Sigmoid colon (tissue), 7 donors: ENCODE measurements around the gene PDCD2. TPM values are rescaled to one million over a fixed set of nuclear protein-coding genes. Genes with fewer than 3 reads are reported as not detected.

Experiments used
- DNase-seq: peaks from one replicate; pipeline ENCODE4 v3.0.0-alpha.2; 2019
- H3K27ac ChIP-seq, 4 donors: fragments of 200-600 bp; sonication (generic); one replicate each; pipeline ENCODE4 v1.5.1; 2016 to 2019; ENCODE audit warnings: mild to moderate bottlenecking in 1 of 4
- H3K27me3 ChIP-seq, 3 donors: fragments of 200-600 bp; sonication (generic); one replicate each; pipeline ENCODE4 v1.5.1; 2019; ENCODE audit warnings: mild to moderate bottlenecking in 1 of 3
- H3K36me3 ChIP-seq, 4 donors: fragments of 200-600 bp; sonication (generic); one replicate each; pipeline ENCODE4 v1.5.1; 2016 to 2019
- H3K4me1 ChIP-seq, 4 donors: fragments of 200-600 bp; sonication (generic); one replicate each; pipeline ENCODE4 v1.5.1; 2017 to 2019
- H3K4me3 ChIP-seq, 4 donors: fragments of 200-600 bp; sonication (generic); one replicate each; pipeline ENCODE4 v1.5.1; 2017 to 2019; ENCODE audit warnings: mild to moderate bottlenecking in 2 of 4, moderate library complexity in 1 of 4
- H3K9me3 ChIP-seq, 4 donors: fragments of 200-600 bp in 3 of 4; sonication (generic) in 3 of 4; one replicate each; pipeline versions ENCODE4 v1.5.1 to v1.6.1; 2013 to 2019
- CTCF ChIP-seq, 4 experiments: fragments of 450-650 bp in 3 of 4; fragments of 200-600 bp in 1 of 4; IDR thresholded peaks; one replicate each; pipeline ENCODE4 v1.5.1; 2016 to 2019; ENCODE audit warnings: antibody characterized with exemption in 4 of 4, mild to moderate bottlenecking in 3 of 4, moderate library complexity in 2 of 4
- EP300 ChIP-seq, 4 donors: sonication (generic); formaldehyde crosslinking; IDR thresholded peaks; one replicate each; pipeline ENCODE4 v1.6.1; 2017; ENCODE audit warnings: antibody characterized with exemption in 4 of 4
- POLR2A ChIP-seq, 2 donors: fragments of 450-650 bp; IDR thresholded peaks; one replicate each; pipeline ENCODE4 v1.6.1; 2016; ENCODE audit warnings: antibody characterized with exemption in 2 of 2, mild to moderate bottlenecking in 2 of 2, moderate library complexity in 2 of 2
- POLR2AphosphoS5 ChIP-seq, 4 donors: sonication (generic); formaldehyde crosslinking; IDR thresholded peaks; one replicate each; pipeline ENCODE4 v1.6.1; 2017; ENCODE audit warnings: antibody characterized with exemption in 4 of 4
- WGBS, 2 donors: extraction: QIAGEN DNeasy Blood & Tissue Kit; methylation state at CpG; one replicate each; pipeline ENCODE4 v1.1.7; 2013; 5-methylcytosine and 5-hydroxymethylcytosine counted together
- intact Hi-C: fragments of 100-400 bp; cut with DNase I; formaldehyde crosslinking; loops from one replicate; pipeline ENCODE4 v1.15.1; 2023
- polyA plus RNA-seq, 3 donors: library from polyadenylated mRNA; stranded (reverse); fragments of 200-250 nt; gene quantifications; one replicate each; pipeline ENCODE4 v1.2.3, GENCODE V29; 2013
- total RNA-seq, 4 donors: library from RNA; depleted of rRNA; stranded (reverse); fragments of >200 nt; gene quantifications; one replicate each; pipeline ENCODE4 v1.1.0, GENCODE V29; 2016
- donor health status: healthy with polysubstance abuse.
- donor health status: Bipolar disorder and iron deficiency.
- donor health status: healthy.

Gene PDCD2
- total and polyA plus RNA-seq, 7 donors = 54.3 to 74.8 (median 60.1) TPM

GRCh38 chr6:170597278-170597677 is 12.8 kb upstream of the PDCD2 start:
- no peak for TF ChIP-seq POLR2A (IDR thresholded peaks at IDR 0.05)
- no peak for TF ChIP-seq EP300 (IDR thresholded peaks at IDR 0.05)
- no peak for TF ChIP-seq POLR2AphosphoS5 (IDR thresholded peaks at IDR 0.05)
- TF ChIP-seq CTCF (IDR thresholded peaks at IDR 0.05) = no peak
- Histone ChIP-seq H3K27ac (no peak overlapping the region), H3K4me1 (no peaks in the 10 kb centered on the region), H3K27me3 (no peaks in the 10 kb centered on the region), H3K36me3 (no peaks in the 10 kb centered on the region), H3K9me3 (peaks cover 0 to 2% (median 0%) of the 10 kb centered on the region in 4 donors), H3K4me3 (no peak overlapping the region)
- intact Hi-C loops = no loop called here
- no peak for DNase-seq

- Histone ChIP-seq H3K36me3 (no peaks in the 10 kb centered on the region), H3K4me1 (no peaks in the 10 kb centered on the region), H3K27me3 (no peaks in the 10 kb centered on the region), H3K27ac (no peak overlapping the region), H3K9me3 (peaks cover 0 to 2% (median under 1%) of the 10 kb centered on the region in 4 donors), H3K4me3 (no peak overlapping the region)
- TF ChIP-seq POLR2AphosphoS5 (IDR thresholded peaks at IDR 0.05) (no peak), CTCF (IDR thresholded peaks at IDR 0.05) (no peak), EP300 (IDR thresholded peaks at IDR 0.05) (no peak), POLR2A (IDR thresholded peaks at IDR 0.05) (no peak)
- intact Hi-C loops = no loop called here
- no peak for DNase-seq
These were observed 12.0 kb upstream of the PDCD2 start for GRCh38 chr6:170596426-170596825.

DNA sequence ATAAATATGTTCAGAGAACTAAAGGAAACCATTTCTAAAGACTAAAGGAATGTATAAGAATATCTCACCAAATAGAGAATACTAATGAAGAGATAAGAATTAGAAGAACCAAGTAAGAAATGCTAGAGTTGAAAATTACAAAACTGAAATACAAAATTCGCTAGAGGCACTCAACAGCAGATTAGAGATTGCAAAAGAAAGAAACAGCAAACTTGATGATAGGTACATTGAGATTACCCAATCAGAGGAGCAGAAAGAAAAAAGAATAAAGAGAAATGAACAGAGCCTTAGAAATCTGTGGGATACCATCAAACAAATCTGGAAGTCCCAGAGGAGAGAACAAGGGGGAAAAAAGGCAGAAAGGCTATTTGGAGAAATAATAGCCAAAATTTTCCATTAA is 6.3 kb upstream of the PDCD2 start:
- no peak for DNase-seq
- Histone ChIP-seq H3K27ac (no peak overlapping the region), H3K4me3 (no peak overlapping the region), H3K9me3 (peaks cover 0 to 4% (median 2%) of the 10 kb centered on the region in 4 donors), H3K27me3 (no peaks in the 10 kb centered on the region), H3K36me3 (no peaks in the 10 kb centered on the region), H3K4me1 (no peaks in the 10 kb centered on the region)
- intact Hi-C loops = no loop called here
- WGBS, 2 donors = 83 to 92% methylated on average over 1 of the region's 1 CpG
- TF ChIP-seq POLR2A (IDR thresholded peaks at IDR 0.05) (no peak), CTCF (IDR thresholded peaks at IDR 0.05) (no peak), POLR2AphosphoS5 (IDR thresholded peaks at IDR 0.05) (no peak), EP300 (IDR thresholded peaks at IDR 0.05) (no peak)

- H3K36me3 ChIP-seq = peaks cover 0 to 26% (median 8%) of the 10 kb centered on the region in 4 donors
- 2 to 3% methylated on average over 6 of the region's 6 CpGs for WGBS, 2 donors
- DNase-seq = no peak
- intact Hi-C loops = no loop called here
- no peaks in the 10 kb centered on the region for H3K9me3 ChIP-seq
- TF ChIP-seq EP300 (IDR thresholded peaks at IDR 0.05) (no peak), POLR2A (IDR thresholded peaks at IDR 0.05) (no peak), POLR2AphosphoS5 (IDR thresholded peaks at IDR 0.05) (no peak), CTCF (IDR thresholded peaks at IDR 0.05) (no peak)
- H3K4me1 ChIP-seq = peaks cover 0 to 19% (median 19%) of the 10 kb centered on the region in 4 donors
- H3K4me3 ChIP-seq = peak overlapping the region; percentile 54 to 99 (median 87)
- peak overlapping the region; percentile 88 to 93 (median 90) for H3K27ac ChIP-seq
- H3K27me3 ChIP-seq = no peaks in the 10 kb centered on the region
These were observed 589 bp upstream of the PDCD2 start for GRCh38 chr6:170584954-170585498.

GRCh38 chr6:170583756-170584180 is 669 bp downstream of the PDCD2 start:
- Histone ChIP-seq H3K4me1 (peaks cover 0 to 19% (median 19%) of the 10 kb centered on the region in 4 donors), H3K27ac (peak overlapping the region; percentile 88 to 93 (median 90)), H3K4me3 (peak overlapping the region; percentile 54 to 99 (median 87)), H3K36me3 (peaks cover 0 to 36% (median 8%) of the 10 kb centered on the region in 4 donors), H3K27me3 (no peaks in the 10 kb centered on the region), H3K9me3 (no peaks in the 10 kb centered on the region)
- DNase-seq = no peak
- intact Hi-C loops = no loop called here
- TF ChIP-seq POLR2AphosphoS5 (IDR thresholded peaks at IDR 0.05) = no peak
- TF ChIP-seq POLR2A (IDR thresholded peaks at IDR 0.05) = no peak
- TF ChIP-seq EP300 (IDR thresholded peaks at IDR 0.05) = no peak
- TF ChIP-seq CTCF (IDR thresholded peaks at IDR 0.05) = no peak
- WGBS, 2 donors = 0 to 1% methylated on average over 12 of the region's 12 CpGs
